CD4-positive, alpha-beta T cell (primary cell): ENCODE data around the gene ZFP92. TPM values are rescaled to one million over a fixed set of nuclear protein-coding genes. Genes with fewer than 3 reads are reported as not detected.

Experiments used
- ATAC-seq: fragments of 200-7000 bp; cut with Tn5 transposase; one replicate; pipeline ENCODE4 v1.10.0; 2022; ENCODE audit warnings: mild to moderate bottlenecking; ENCODE audit not compliant: poor library complexity
- CTCF ChIA-PET: fragments of 350-600 bp; sonication (Branson Sonifier 250); formaldehyde crosslinking; loops from one replicate; lab custom pipeline; 2021; ENCODE audit warnings: antibody characterized with exemption, inconsistent platforms; lab: Charles Lee
- POLR2A ChIA-PET: fragments of 350-600 bp; sonication (Branson Sonifier 250); formaldehyde crosslinking; loops from one replicate; lab custom pipeline; 2021; ENCODE audit warnings: antibody characterized with exemption, inconsistent platforms; lab: Charles Lee
- DNase-seq, 14 experiments: peaks; one replicate each; pipeline ENCODE4 v3.0.0-alpha.2; 2013 to 2020; ENCODE audit warnings: mixed read lengths in 2 of 14
- H3K27ac ChIP-seq, 2 donors: one replicate each; pipeline versions ENCODE4 v1.5.1 to v1.7.0; 2013; ENCODE audit warnings: low read length in 2 of 2, low read depth in 1 of 2, mild to moderate bottlenecking in 1 of 2
- H3K27me3 ChIP-seq, 2 experiments: 1 replicate in 1 of 2; 2 replicates in 1 of 2; pipeline versions ENCODE4 v1.6.1 to v1.7.0; 2013; ENCODE audit warnings: low read length in 2 of 2, control low read depth in 1 of 2, mild to moderate bottlenecking in 1 of 2, moderate library complexity in 1 of 2; ENCODE audit not compliant: insufficient read depth in 2 of 2, control insufficient read depth in 1 of 2
- H3K36me3 ChIP-seq: one replicate; pipeline ENCODE4 v1.6.1; 2013; ENCODE audit warnings: low read length, control low read depth; ENCODE audit not compliant: insufficient read depth
- H3K4me1 ChIP-seq: one replicate; pipeline ENCODE4 v1.6.1; 2013; ENCODE audit warnings: low read length, control low read depth; ENCODE audit not compliant: insufficient read depth
- H3K4me3 ChIP-seq: one replicate; pipeline ENCODE4 v1.5.1; 2013; ENCODE audit warnings: mild to moderate bottlenecking, low read length, moderate library complexity
- H3K9me3 ChIP-seq, 2 experiments: 1 replicate in 1 of 2; 2 replicates in 1 of 2; pipeline versions ENCODE4 v1.6.1 to v1.7.0; 2013; ENCODE audit warnings: low read length in 2 of 2, mild to moderate bottlenecking in 2 of 2, control low read depth in 1 of 2, moderate library complexity in 1 of 2; ENCODE audit not compliant: control insufficient read depth in 1 of 2, insufficient read depth in 1 of 2
- H3K27ac Mint-ChIP-seq: one replicate; pipeline ENCODE4 v1.8.0; 2020; ENCODE audit warnings: mixed read lengths
- H3K27me3 Mint-ChIP-seq: one replicate; pipeline ENCODE4 v1.8.0; 2021; ENCODE audit warnings: mixed read lengths
- H3K36me3 Mint-ChIP-seq: one replicate; pipeline ENCODE4 v1.8.0; 2021; ENCODE audit warnings: low read depth, mixed read lengths
- H3K4me1 Mint-ChIP-seq: one replicate; pipeline ENCODE4 v1.8.0; 2021; ENCODE audit warnings: low read depth, mixed read lengths
- H3K4me3 Mint-ChIP-seq: one replicate; pipeline ENCODE4 v1.8.0; 2020; ENCODE audit warnings: mild to moderate bottlenecking, mixed read lengths
- H3K9me3 Mint-ChIP-seq: one replicate; pipeline ENCODE4 v1.8.0; 2020; ENCODE audit warnings: mixed read lengths
- intact Hi-C, 2 experiments: fragments of 100-400 bp; cut with DNase I in 1 of 2; cut with micrococcal nuclease in 1 of 2; formaldehyde crosslinking; loops; one replicate each; pipeline versions ENCODE4 v1.15.1 to v1.9.0; 2023 to 2025; cut with DNase I, micrococcal nuclease
- total RNA-seq, 174 experiments: library from RNA in 2 of 174; stranded (reverse) in 2 of 174; gene quantifications; one replicate each; pipeline ENCODE4 v1.2.3 and lab custom pipeline; 2021 to 2026
- TF ChIP-seq, protein P1 (sequence below): fragments of 200-600 bp; IDR thresholded peaks from one replicate; pipeline ENCODE4 v1.8.0; 2022; ENCODE audit warnings: antibody characterized with exemption, mild to moderate bottlenecking

ZFP92 gene
- total RNA-seq, 2 experiments from 2014 or later: 0.08 to 0.11 TPM

DNA sequence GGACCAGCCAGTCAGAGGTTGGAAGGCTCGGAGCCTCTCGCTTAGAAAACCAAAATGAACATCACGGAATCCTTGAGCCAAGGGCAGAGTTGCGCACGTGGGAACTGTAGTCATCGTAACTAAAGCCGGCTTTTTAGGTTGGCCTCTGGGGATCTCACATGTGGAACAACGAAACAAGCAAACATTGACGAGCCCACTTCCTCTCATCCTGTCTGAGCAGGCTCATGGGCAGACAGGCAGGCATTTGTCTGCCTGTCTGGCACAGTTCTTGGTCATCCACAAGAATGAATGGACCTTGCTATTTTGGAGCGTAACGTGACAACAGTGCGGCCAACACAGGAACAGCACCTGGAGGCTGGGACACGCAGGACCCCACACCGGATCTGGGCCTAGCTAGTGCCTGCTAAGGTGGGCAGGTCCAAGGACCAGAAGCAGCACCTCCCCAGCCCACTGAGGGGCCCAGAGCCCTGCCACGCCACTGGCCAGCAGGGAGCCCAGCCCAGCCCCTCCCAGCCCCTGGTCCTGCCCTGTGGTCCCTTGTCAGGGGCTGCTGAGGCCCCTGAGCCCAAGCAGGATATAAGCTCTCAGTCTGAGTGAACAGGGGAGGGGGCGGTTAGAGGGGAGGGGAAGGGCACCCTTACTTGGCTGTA is 43.8 kb downstream of the ZFP92 start:
- H3K36me3 ChIP-seq: peaks cover 28% of the 10 kb centered on the region
- no peak overlapping the region for H3K27ac ChIP-seq
- no peaks in the 10 kb centered on the region for H3K27me3 ChIP-seq
- ATAC-seq: no peak
- H3K4me1 ChIP-seq: no peaks in the 10 kb centered on the region
- DNase-seq: no peak
- ChIA-PET CTCF (no interaction called here), POLR2A (no interaction called here)
- Mint-ChIP-seq H3K9me3 (no peaks in the 10 kb centered on the region), H3K4me1 (no peaks in the 10 kb centered on the region), H3K4me3 (no peak overlapping the region), H3K36me3 (peaks cover 29% of the 10 kb centered on the region), H3K27me3 (no peaks in the 10 kb centered on the region), H3K27ac (no peak overlapping the region)
- H3K9me3 ChIP-seq: no peaks in the 10 kb centered on the region
- H3K4me3 ChIP-seq: no peak overlapping the region
- TF ChIP-seq, protein P1, sequence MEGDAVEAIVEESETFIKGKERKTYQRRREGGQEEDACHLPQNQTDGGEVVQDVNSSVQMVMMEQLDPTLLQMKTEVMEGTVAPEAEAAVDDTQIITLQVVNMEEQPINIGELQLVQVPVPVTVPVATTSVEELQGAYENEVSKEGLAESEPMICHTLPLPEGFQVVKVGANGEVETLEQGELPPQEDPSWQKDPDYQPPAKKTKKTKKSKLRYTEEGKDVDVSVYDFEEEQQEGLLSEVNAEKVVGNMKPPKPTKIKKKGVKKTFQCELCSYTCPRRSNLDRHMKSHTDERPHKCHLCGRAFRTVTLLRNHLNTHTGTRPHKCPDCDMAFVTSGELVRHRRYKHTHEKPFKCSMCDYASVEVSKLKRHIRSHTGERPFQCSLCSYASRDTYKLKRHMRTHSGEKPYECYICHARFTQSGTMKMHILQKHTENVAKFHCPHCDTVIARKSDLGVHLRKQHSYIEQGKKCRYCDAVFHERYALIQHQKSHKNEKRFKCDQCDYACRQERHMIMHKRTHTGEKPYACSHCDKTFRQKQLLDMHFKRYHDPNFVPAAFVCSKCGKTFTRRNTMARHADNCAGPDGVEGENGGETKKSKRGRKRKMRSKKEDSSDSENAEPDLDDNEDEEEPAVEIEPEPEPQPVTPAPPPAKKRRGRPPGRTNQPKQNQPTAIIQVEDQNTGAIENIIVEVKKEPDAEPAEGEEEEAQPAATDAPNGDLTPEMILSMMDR: no peak
- intact Hi-C loops: no loop called here

DNA sequence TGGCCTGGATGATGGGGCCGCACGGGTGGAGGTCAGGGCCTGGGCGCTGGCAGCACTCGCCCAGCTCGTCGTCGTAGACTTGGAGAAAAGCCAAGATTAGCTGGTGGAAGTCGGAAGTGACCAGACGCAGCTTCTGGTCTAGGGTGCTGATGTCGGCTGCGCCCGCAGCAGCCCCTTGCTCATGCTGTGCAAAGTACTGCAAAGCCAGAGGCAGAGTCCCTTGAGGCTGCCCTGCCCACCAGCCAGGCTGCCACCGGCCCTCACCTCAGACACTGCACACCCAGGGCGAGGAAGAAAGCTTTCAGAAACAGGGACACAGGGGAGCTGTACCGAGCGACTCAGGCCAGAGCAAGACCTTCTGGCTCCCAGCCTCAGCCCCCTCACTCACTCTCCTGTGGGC is 44.3 kb downstream of the ZFP92 start:
- ChIA-PET CTCF (no interaction called here), POLR2A (no interaction called here)
- Histone ChIP-seq H3K27me3 (no peaks in the 10 kb centered on the region), H3K4me3 (no peak overlapping the region), H3K9me3 (no peaks in the 10 kb centered on the region), H3K27ac (no peak overlapping the region), H3K4me1 (no peaks in the 10 kb centered on the region), H3K36me3 (peaks cover 32% of the 10 kb centered on the region)
- Mint-ChIP-seq H3K4me3 (no peak overlapping the region), H3K27ac (no peak overlapping the region), H3K9me3 (no peaks in the 10 kb centered on the region), H3K36me3 (peaks cover 32% of the 10 kb centered on the region), H3K4me1 (no peaks in the 10 kb centered on the region), H3K27me3 (no peaks in the 10 kb centered on the region)
- no peak for DNase-seq
- TF ChIP-seq, protein P1: no peak
- no peak for ATAC-seq
- intact Hi-C loops: no loop called here

DNA sequence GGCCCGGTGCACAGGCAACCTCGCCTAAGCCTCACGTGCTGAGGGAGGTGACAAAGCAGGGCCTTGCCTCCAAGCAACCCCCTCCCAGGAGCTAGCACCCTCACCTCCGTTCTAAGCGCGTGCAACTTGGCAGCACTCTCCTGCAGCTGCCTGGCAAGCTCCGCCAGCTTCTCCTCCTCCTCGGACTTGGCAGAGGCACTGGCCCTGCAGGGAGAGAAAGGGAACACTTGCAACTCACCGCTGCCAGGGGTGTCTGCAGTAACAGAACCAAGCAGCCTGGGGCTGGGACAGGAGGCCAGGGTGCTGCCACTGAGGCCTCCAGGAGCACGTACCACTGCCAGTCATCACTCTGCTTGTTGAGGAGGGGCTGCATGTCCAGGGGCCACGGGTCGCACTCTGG is 44.9 kb downstream of the ZFP92 start:
- H3K9me3 ChIP-seq: no peaks in the 10 kb centered on the region
- peaks cover 32% of the 10 kb centered on the region for H3K36me3 ChIP-seq
- TF ChIP-seq, protein P1: no peak
- POLR2A ChIA-PET: no interaction called here
- H3K27me3 ChIP-seq: no peaks in the 10 kb centered on the region
- DNase-seq (no peak), ATAC-seq (no peak)
- H3K36me3 Mint-ChIP-seq: peaks cover 32% of the 10 kb centered on the region
- H3K27me3 Mint-ChIP-seq: no peaks in the 10 kb centered on the region
- H3K9me3 Mint-ChIP-seq: no peaks in the 10 kb centered on the region
- H3K4me3 ChIP-seq: no peak overlapping the region
- intact Hi-C loops: no loop called here
- no peaks in the 10 kb centered on the region for H3K4me1 Mint-ChIP-seq
- no peaks in the 10 kb centered on the region for H3K4me1 ChIP-seq
- H3K27ac ChIP-seq: no peak overlapping the region
- H3K27ac Mint-ChIP-seq: no peak overlapping the region
- H3K4me3 Mint-ChIP-seq: no peak overlapping the region
- CTCF ChIA-PET: no interaction called here
